Erythroblast (primary cell): Measurements from ENCODE around the gene MGAT5.

Experiments
- GATA1 ChIP-seq: IDR thresholded peaks from 2 replicates; pipeline ENCODE4 v1.6.1; 2011; ENCODE audit warnings: low read depth, mild to moderate bottlenecking, control low read depth, low read length, moderate library complexity
- POLR2A ChIP-seq: IDR thresholded peaks from 2 replicates; pipeline ENCODE4 v1.6.1; 2011; ENCODE audit warnings: mild to moderate bottlenecking, low read length

DNA sequence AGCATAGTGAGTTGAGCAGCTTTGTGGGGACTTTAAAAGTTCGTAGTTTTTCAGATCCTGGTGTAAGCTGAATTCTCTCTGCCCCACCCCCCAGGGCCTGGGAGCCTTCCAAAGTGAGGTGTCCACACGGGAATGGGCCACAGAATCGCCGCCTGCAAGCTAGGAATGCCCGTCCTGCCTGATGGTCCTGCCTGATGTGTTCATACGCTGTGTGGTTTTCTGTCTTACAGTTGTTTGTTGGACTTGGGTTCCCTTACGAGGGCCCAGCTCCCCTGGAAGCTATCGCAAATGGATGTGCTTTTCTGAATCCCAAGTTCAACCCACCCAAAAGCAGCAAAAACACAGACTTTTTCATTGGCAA lies 158.7 kb downstream of the MGAT5 start:
- TF ChIP-seq POLR2A (no peak), GATA1 (no peak)
